Natural killer cell (primary cell): ENCODE measurements around the gene EPM2A. TPM values are rescaled to one million over a fixed set of nuclear protein-coding genes. Genes with fewer than 3 reads are reported as not detected.
"Not testable (repeated sequence)": the region's sequence is repeated elsewhere in the genome, so short reads cannot be mapped to it uniquely, and the experiment has no call there.

Source experiments
- ATAC-seq, 3 donors: fragments of 150-1000 bp in 2 of 3; fragments of 200-7000 bp in 1 of 3; cut with Tn5 transposase; 1 replicate in 1 of 3; 2 replicates in 2 of 3; pipeline ENCODE4 v1.10.0; 2021; ENCODE audit warnings: mild to moderate bottlenecking in 2 of 3, moderate library complexity in 2 of 3
- DNase-seq, 2 donors: peaks; one replicate each; pipeline versions ENCODE4 v3.0.0 to v3.0.0-alpha.2; 2013 to 2021; ENCODE audit warnings: mixed read lengths in 1 of 2
- H3K27ac ChIP-seq: one replicate; pipeline ENCODE4 v1.5.1; 2013; ENCODE audit warnings: mild to moderate bottlenecking, low read length
- H3K27me3 ChIP-seq: one replicate; pipeline ENCODE4 v1.6.1; 2013; ENCODE audit warnings: low read length; ENCODE audit not compliant: control insufficient read depth, insufficient read depth
- H3K36me3 ChIP-seq: one replicate; pipeline ENCODE4 v1.6.1; 2013; ENCODE audit warnings: low read length; ENCODE audit not compliant: control insufficient read depth, insufficient read depth
- H3K4me1 ChIP-seq: one replicate; pipeline ENCODE4 v1.6.1; 2013; ENCODE audit warnings: low read length; ENCODE audit not compliant: control insufficient read depth, insufficient read depth
- H3K4me3 ChIP-seq: one replicate; pipeline ENCODE4 v1.5.1; 2013; ENCODE audit warnings: low read length
- H3K9me3 ChIP-seq: one replicate; pipeline ENCODE4 v1.6.1; 2013; ENCODE audit warnings: low read length; ENCODE audit not compliant: control insufficient read depth, insufficient read depth
- H3K27ac Mint-ChIP-seq, 2 donors: one replicate each; pipeline ENCODE4 v1.8.0; 2022; ENCODE audit warnings: mild to moderate bottlenecking in 2 of 2, mixed read lengths in 2 of 2, moderate library complexity in 1 of 2
- H3K27me3 Mint-ChIP-seq, 2 donors: one replicate each; pipeline ENCODE4 v1.8.0; 2022; ENCODE audit warnings: low read depth in 2 of 2, mixed read lengths in 2 of 2
- H3K36me3 Mint-ChIP-seq: one replicate; pipeline ENCODE4 v1.8.0; 2022; ENCODE audit warnings: mixed read lengths
- H3K4me1 Mint-ChIP-seq, 2 donors: one replicate each; pipeline ENCODE4 v1.8.0; 2022; ENCODE audit warnings: mixed read lengths in 2 of 2
- H3K4me3 Mint-ChIP-seq: one replicate; pipeline ENCODE4 v1.8.0; 2022; ENCODE audit warnings: mild to moderate bottlenecking, moderate library complexity, mixed read lengths
- H3K9me3 Mint-ChIP-seq, 2 donors: one replicate each; pipeline ENCODE4 v1.8.0; 2022; ENCODE audit warnings: mixed read lengths in 2 of 2
- WGBS: methylation state at CpG from one replicate; pipeline ENCODE4 v1.1.7; 2013; ENCODE audit warnings: missing lambda C conversion rate; ENCODE audit not compliant: insufficient coverage; 5-methylcytosine and 5-hydroxymethylcytosine counted together
- intact Hi-C: fragments of 100-400 bp; cut with micrococcal nuclease; formaldehyde crosslinking; loops from one replicate; pipeline ENCODE4 v1.14.2; 2022
- total RNA-seq, 4 donors: library from RNA; stranded (reverse); fragments of 120-200 nt in 1 of 4; gene quantifications; one replicate each; pipeline versions ENCODE4 v1.2.3 to v1.2.4, GENCODE V29; 2013 to 2022
- TF ChIP-seq, protein P1 (sequence below): fragments of 200-600 bp; IDR thresholded peaks from one replicate; pipeline ENCODE4 v1.8.0; 2022; ENCODE audit warnings: antibody characterized with exemption

EPM2A gene
- total RNA-seq, 3 donors from 2014 or later (not counting 1 experiment from before 2014, with no cell fraction given) = 5.2 to 6.9 (median 6.7) TPM

DNA sequence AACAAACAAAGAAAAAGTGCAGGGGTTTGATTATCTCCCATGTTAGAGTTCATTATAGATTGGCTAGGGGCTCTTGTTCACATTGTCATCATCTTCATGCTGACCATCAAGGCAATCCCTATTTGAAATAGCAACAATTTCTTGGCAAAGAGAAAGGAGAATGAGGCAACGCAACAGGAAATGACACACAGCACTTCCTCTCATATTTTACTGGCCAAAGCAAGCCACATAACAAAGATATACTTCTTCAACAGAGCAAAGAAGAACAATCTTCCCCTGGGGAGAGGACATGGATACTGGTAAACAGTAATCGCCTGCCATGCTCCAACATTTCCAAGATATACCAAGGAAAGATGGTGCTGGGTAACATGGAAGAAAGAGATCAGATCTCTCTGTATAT is 29.8 kb downstream of the EPM2A start:
- H3K36me3 Mint-ChIP-seq = no peaks in the 10 kb centered on the region
- no peak overlapping the region for H3K27ac Mint-ChIP-seq
- no peaks in the 10 kb centered on the region for H3K36me3 ChIP-seq
- no peak overlapping the region for H3K4me3 Mint-ChIP-seq
- DNase-seq = no peak
- intact Hi-C loops = no loop called here
- H3K4me3 ChIP-seq = no peak overlapping the region
- ATAC-seq = peak in 1 of 3 donors; percentile 21
- no peaks in the 10 kb centered on the region for H3K27me3 Mint-ChIP-seq
- H3K27ac ChIP-seq = no peak overlapping the region
- peaks cover 7 to 11% of the 10 kb centered on the region in 2 donors for H3K4me1 Mint-ChIP-seq
- H3K9me3 Mint-ChIP-seq = peaks cover 0 to 2% of the 10 kb centered on the region in 2 donors
- TF ChIP-seq, protein P1, sequence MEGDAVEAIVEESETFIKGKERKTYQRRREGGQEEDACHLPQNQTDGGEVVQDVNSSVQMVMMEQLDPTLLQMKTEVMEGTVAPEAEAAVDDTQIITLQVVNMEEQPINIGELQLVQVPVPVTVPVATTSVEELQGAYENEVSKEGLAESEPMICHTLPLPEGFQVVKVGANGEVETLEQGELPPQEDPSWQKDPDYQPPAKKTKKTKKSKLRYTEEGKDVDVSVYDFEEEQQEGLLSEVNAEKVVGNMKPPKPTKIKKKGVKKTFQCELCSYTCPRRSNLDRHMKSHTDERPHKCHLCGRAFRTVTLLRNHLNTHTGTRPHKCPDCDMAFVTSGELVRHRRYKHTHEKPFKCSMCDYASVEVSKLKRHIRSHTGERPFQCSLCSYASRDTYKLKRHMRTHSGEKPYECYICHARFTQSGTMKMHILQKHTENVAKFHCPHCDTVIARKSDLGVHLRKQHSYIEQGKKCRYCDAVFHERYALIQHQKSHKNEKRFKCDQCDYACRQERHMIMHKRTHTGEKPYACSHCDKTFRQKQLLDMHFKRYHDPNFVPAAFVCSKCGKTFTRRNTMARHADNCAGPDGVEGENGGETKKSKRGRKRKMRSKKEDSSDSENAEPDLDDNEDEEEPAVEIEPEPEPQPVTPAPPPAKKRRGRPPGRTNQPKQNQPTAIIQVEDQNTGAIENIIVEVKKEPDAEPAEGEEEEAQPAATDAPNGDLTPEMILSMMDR = no peak
- WGBS = 80% methylated on average over 1 of the region's 2 CpGs
- H3K27me3 ChIP-seq = no peaks in the 10 kb centered on the region
- H3K4me1 ChIP-seq = no peaks in the 10 kb centered on the region
- peaks cover 4% of the 10 kb centered on the region for H3K9me3 ChIP-seq

DNA sequence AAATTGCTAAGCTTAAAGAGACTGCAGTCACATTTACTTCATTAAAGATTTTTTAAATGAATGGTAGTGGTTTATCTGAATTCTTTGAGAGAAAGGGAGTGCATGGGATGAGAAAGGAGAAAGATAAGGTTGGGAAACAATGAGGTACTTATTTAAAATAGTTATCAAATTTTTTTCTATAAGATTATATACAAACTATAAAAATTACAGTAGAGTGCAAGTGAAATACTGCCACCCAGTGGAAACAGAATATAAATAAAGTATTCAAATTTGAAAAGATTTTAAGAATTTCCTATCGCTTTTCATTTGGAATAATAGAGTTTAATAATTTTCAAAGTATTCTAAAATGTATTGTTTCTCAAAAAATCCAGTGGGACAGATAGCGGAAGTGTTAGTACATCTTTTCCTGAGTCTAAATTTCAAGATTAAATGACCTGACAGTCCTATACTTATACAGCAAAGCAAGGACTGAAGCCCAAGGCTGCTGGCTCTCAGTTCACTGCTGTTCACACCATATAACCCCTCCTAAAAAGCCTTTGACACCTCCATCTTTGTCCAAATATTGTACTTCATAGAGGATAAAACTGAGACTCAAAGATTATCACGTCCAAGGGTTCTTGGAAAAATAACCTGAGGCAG is 31.1 kb downstream of the EPM2A start:
- ATAC-seq (no peak), DNase-seq (peak in 1 of 2 donors; percentile 7)
- Histone ChIP-seq H3K4me3 (no peak overlapping the region), H3K9me3 (peaks cover 4% of the 10 kb centered on the region), H3K4me1 (no peaks in the 10 kb centered on the region), H3K27ac (no peak overlapping the region), H3K27me3 (no peaks in the 10 kb centered on the region), H3K36me3 (no peaks in the 10 kb centered on the region)
- H3K4me1 Mint-ChIP-seq = peaks cover 7 to 11% of the 10 kb centered on the region in 2 donors
- H3K36me3 Mint-ChIP-seq = no peaks in the 10 kb centered on the region
- no peaks in the 10 kb centered on the region for H3K9me3 Mint-ChIP-seq
- 83% methylated on average over 1 of the region's 3 CpGs for WGBS
- intact Hi-C loops = no loop called here
- H3K4me3 Mint-ChIP-seq = no peak overlapping the region
- no peak overlapping the region for H3K27ac Mint-ChIP-seq
- H3K27me3 Mint-ChIP-seq = no peaks in the 10 kb centered on the region
- TF ChIP-seq, protein P1 = peak; percentile 56

DNA sequence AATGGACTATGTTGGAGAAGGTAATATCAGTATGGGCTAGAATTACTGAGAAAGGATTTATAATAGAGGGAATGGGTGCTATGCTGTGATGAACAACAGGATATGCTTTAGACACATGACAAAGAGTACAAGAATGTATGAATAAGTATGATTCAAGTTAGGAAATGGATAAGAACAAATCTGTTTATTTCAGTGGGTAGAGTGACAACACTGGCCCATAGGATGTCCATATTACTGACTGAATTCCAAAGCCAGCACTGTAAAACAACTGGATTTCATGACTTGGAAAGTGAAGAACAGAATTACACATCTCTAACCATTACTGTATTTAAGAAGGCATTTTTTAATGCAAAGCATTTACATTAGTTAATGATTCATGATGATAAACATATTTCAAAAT is 35.9 kb downstream of the EPM2A start:
- intact Hi-C loops = no loop called here
- peaks cover 6% of the 10 kb centered on the region for H3K36me3 Mint-ChIP-seq
- no peaks in the 10 kb centered on the region for H3K4me1 Mint-ChIP-seq
- DNase-seq (no peak), ATAC-seq (no peak)
- Histone ChIP-seq H3K27me3 (no peaks in the 10 kb centered on the region), H3K27ac (no peak overlapping the region), H3K9me3 (peaks cover 3% of the 10 kb centered on the region), H3K4me1 (no peaks in the 10 kb centered on the region), H3K4me3 (no peak overlapping the region), H3K36me3 (no peaks in the 10 kb centered on the region)
- H3K27me3 Mint-ChIP-seq = peaks cover 0 to 3% of the 10 kb centered on the region in 2 donors
- H3K9me3 Mint-ChIP-seq = peaks cover 0 to 5% of the 10 kb centered on the region in 2 donors
- no peak overlapping the region for H3K27ac Mint-ChIP-seq
- TF ChIP-seq, protein P1 = no peak
- no peak overlapping the region for H3K4me3 Mint-ChIP-seq

DNA sequence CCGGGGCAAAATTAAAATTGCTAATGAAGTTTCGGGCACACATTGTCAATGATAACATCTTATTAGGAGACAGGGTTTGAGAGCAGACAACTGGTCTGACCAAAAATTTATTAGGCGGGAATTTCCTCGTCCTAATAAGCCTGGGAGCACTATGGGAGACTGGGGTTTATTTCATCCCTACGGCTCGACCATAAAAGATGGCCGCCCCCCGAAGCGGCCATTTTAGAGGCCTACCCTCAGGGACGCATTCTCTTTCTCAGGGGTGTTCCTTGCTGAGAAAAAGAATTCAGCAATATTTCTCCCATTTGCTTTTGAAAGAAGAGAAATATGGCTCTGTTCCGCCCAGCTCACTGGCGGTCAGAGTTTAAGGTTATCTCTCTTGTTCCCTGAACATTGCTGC is 37.9 kb downstream of the EPM2A start:
- H3K4me3 Mint-ChIP-seq, DNase-seq, H3K27ac Mint-ChIP-seq, H3K27me3 Mint-ChIP-seq, H3K4me1 Mint-ChIP-seq, H3K4me1 ChIP-seq, H3K36me3 ChIP-seq, H3K4me3 ChIP-seq, H3K27me3 ChIP-seq, intact Hi-C loops, H3K9me3 Mint-ChIP-seq, H3K27ac ChIP-seq, ATAC-seq, H3K36me3 Mint-ChIP-seq, H3K9me3 ChIP-seq: not testable (repeated sequence)
- 97% methylated on average over 11 of the region's 12 CpGs for WGBS
